Measurements from ENCODE around the gene CRIP3.

CRIP3 gene

GRCh38 chr6:43285832-43286231 lies 22.8 kb downstream of the CRIP3 start:
- in situ Hi-C loops (cut with HindIII; ENCODE audit: low sequenced_read_pairs), result no loop called here
- no peak for TF ChIP-seq CTCF (IDR thresholded peaks at IDR 0.05; ENCODE audit: low read depth, low read length)
- H3K4me3 ChIP-seq (ENCODE audit: low read depth, low read length), result no peak overlapping the region
- no peak for DNase-seq (ENCODE audit: low read depth, low spot score)

DNA sequence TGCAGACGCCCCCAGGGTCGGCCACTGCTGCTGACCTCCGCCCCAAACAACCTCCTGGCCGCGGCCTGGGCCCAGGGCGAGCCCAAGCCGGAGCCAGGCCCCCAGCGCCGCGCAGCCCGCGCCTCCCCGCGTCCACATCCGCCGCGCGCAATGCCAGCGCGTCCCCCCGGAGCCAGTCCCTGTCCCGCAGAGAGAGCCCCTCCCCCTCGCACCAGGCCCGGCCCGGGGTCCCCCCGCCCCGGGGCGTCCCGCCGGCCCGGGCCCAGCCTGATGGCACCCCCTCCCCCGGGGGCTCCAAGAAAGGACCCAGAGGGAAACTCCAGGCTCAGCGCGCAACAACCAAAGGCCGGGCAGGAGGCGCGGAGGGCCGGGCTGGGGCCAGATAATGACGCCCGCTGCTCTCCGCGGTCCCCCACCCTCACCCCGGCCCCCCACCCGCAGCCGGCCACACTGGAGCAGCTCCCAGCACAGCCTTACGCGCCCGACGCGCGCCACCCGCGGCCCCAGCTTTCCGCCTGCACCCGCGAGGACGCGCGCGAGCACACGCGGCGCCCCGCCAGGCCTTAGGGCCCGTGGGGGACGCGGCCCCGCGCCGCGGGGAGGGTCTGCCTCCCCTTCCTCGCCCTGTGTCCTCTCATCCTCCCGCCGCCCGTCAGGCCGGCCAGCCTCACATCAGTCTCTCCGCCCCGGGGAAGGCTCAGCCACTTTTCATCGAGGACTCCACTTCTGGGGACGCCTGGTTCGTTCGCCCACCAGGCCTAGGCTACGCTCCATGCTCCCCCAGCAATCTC lies 23.4 kb downstream of the CRIP3 start:
- no peak overlapping the region for H3K4me3 ChIP-seq (ENCODE audit: low read depth, low read length)
- no peak for TF ChIP-seq CTCF (IDR thresholded peaks at IDR 0.05; ENCODE audit: low read depth, low read length)
- no peak for DNase-seq (ENCODE audit: low read depth, low spot score)
- in situ Hi-C loops (cut with HindIII; ENCODE audit: low sequenced_read_pairs), result no loop called here

- no peak for TF ChIP-seq CTCF (IDR thresholded peaks at IDR 0.05; ENCODE audit: low read depth, low read length)
- in situ Hi-C loops (cut with HindIII; ENCODE audit: low sequenced_read_pairs), result no loop called here
- H3K4me3 ChIP-seq (ENCODE audit: low read depth, low read length), result no peak overlapping the region
- DNase-seq (ENCODE audit: low read depth, low spot score), result no peak
Observed at GRCh38 chr6:43283905-43284304, 24.7 kb downstream of the CRIP3 start.

GRCh38 chr6:43283514-43283901 lies 25.1 kb downstream of the CRIP3 start:
- TF ChIP-seq CTCF (IDR thresholded peaks at IDR 0.05; ENCODE audit: low read depth, low read length), result no peak
- H3K4me3 ChIP-seq (ENCODE audit: low read depth, low read length), result no peak overlapping the region
- DNase-seq (ENCODE audit: low read depth, low spot score), result no peak
- in situ Hi-C loops (cut with HindIII; ENCODE audit: low sequenced_read_pairs), result no loop called here

DNA sequence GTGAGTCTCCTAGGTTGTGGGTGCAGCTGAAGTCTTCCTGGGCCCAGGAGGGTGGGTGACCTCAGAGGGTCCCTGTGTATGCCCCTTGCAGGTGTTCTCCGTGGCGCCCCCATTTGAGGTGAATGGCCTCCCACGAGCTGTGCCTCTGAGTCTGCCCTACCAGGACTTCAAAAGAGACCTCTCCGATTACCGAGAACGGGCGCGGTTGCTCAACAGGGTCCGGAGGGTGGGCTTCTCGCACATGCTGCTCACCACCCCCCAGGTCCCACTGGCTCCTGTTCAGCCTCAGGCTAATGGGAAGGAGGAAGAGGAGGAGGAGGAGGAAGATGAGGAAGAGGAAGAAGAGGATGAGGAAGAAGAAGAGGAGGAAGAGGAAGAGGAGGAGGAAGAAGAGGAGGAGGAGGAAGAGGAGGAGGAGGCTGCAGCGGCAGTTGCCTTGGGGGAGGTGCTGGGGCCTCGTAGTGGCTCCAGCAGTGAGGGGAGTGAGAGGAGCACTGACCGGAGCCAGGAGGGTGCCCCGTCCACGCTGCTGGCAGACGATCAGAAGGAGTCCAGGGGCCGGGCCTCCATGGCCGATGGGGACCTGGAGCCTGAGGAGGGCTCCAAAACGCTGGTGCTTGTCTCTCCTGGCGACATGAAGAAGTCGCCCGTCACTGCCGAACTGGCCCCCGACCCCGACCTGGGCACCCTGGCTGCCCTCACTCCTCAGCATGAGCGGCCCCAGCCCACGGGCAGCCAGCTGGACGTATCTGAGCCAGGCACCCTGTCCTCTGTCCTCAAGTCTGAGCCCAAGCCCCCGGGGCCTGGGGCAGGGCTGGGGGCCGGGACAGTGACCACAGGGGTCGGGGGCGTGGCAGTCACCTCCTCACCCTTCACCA lies 25.8 kb downstream of the CRIP3 start:
- H3K4me3 ChIP-seq (ENCODE audit: low read depth, low read length), result no peak overlapping the region
- in situ Hi-C loops (cut with HindIII; ENCODE audit: low sequenced_read_pairs), result no loop called here
- DNase-seq (ENCODE audit: low read depth, low spot score), result no peak
- TF ChIP-seq CTCF (IDR thresholded peaks at IDR 0.05; ENCODE audit: low read depth, low read length), result no peak

DNA sequence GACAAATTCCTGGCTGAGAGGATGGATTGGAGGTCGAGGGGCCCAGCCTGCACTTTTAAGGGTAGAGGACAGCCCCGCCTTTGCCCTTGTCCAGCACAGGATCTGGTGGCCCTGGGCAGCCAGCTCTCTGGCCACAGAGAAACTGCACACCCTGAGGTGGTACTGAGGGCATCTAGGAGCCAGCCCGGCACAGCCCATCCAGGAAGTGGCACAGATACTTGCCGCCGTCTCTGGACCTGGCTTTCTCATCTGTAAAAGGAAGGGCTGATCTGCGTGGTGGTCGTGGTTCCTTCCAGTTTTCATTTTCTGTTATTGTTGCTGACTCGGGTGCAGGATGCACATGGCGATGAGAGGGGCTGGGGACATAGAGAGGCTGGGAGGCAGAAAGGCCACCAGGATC lies 26.6 kb downstream of the CRIP3 start:
- H3K4me3 ChIP-seq (ENCODE audit: low read depth, low read length), result no peak overlapping the region
- TF ChIP-seq CTCF (IDR thresholded peaks at IDR 0.05; ENCODE audit: low read depth, low read length), result no peak
- no peak for DNase-seq (ENCODE audit: low read depth, low spot score)
- in situ Hi-C loops (cut with HindIII; ENCODE audit: low sequenced_read_pairs), result no loop called here

Data from astrocyte of the spinal cord (primary cell).